ENCODE data around the gene CFAP61. TPM values are rescaled to one million over a fixed set of nuclear protein-coding genes. Genes with fewer than 3 reads are reported as not detected.

The CFAP61 gene
- polyA plus RNA-seq, 1 experiment = not detected

DNA sequence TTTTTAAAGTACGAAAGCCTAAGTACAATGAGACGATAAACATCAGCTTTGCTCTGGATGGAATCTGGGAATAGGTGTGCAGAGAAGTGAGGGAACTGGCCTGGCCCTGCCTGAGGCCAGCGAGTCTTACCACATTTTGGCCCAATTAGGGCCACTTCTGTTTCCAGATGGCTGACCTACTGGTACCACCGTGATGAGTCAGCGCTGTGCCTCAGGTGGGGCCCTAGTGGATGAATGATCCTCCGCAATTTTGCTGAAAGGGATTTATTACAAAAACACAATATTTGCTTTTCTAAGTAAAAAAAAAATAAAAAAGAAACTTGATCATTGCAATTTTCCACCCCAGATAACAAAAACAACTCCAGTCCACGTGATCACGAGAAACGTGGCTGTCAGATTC is 338.1 kb downstream of the CFAP61 start:
- CTCF ChIA-PET = interaction anchor here (1.2 kb wide), 1 partner anchor 204 kb away, joined by 4 read pairs; no protein-coding TSS in a partner anchor

DNA sequence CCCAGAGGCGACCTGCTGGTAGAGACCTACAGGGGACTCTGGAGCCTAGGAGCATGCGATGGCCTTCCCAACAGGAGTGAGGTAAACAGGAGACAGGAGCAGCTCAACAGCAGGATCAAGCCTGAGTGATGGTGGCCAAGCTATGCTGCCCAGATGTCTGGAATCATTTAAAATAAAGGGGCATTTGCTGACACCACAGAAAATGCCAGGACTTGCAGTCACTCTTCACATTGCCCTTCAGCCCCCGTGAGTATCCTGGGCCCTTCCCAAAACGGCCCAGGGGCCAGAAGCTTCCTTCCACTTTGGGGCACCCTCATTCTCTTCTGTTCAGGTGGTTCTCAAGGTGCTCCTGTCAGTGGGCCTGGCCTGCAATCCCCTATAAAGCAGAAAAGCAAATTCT is 338.8 kb downstream of the CFAP61 start:
- peaks cover 6% of the 10 kb centered on the region for H3K27me3 ChIP-seq (ENCODE audit: control insufficient read depth, insufficient read depth, low read length)
- ChIA-PET POLR2A (no interaction called here), CTCF (interaction anchor here (1.2 kb wide), 1 partner anchor 203 kb away, joined by 4 read pairs; no protein-coding TSS in a partner anchor)
- no peak for DNase-seq (ENCODE audit: low read depth, low spot score)
- no peak overlapping the region for H3K27ac ChIP-seq (ENCODE audit: low read depth, low read length)
- TF ChIP-seq, protein P1, sequence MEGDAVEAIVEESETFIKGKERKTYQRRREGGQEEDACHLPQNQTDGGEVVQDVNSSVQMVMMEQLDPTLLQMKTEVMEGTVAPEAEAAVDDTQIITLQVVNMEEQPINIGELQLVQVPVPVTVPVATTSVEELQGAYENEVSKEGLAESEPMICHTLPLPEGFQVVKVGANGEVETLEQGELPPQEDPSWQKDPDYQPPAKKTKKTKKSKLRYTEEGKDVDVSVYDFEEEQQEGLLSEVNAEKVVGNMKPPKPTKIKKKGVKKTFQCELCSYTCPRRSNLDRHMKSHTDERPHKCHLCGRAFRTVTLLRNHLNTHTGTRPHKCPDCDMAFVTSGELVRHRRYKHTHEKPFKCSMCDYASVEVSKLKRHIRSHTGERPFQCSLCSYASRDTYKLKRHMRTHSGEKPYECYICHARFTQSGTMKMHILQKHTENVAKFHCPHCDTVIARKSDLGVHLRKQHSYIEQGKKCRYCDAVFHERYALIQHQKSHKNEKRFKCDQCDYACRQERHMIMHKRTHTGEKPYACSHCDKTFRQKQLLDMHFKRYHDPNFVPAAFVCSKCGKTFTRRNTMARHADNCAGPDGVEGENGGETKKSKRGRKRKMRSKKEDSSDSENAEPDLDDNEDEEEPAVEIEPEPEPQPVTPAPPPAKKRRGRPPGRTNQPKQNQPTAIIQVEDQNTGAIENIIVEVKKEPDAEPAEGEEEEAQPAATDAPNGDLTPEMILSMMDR (IDR thresholded peaks at IDR 0.05; ENCODE audit: low read depth, low read length) = no peak
- no peak overlapping the region for H3K4me3 ChIP-seq (ENCODE audit: low read depth, low read length)
- no peaks in the 10 kb centered on the region; the same call in 1 of the 2 replicates for H3K9me3 ChIP-seq (ENCODE audit: control insufficient read depth, insufficient read depth, low read length)

More for the DNA sequence above, 338.1 kb downstream of the CFAP61 start:
- POLR2A ChIA-PET = no interaction called here
- no peak for DNase-seq (ENCODE audit: low read depth, low spot score)
- H3K27ac ChIP-seq (ENCODE audit: low read depth, low read length) = no peak overlapping the region
- H3K4me3 ChIP-seq (ENCODE audit: low read depth, low read length) = no peak overlapping the region
- H3K27me3 ChIP-seq (ENCODE audit: control insufficient read depth, insufficient read depth, low read length) = peaks cover 13% of the 10 kb centered on the region
- TF ChIP-seq, protein P1 (IDR thresholded peaks at IDR 0.05; ENCODE audit: low read depth, low read length) = no peak
- no peaks in the 10 kb centered on the region for H3K9me3 ChIP-seq (ENCODE audit: control insufficient read depth, insufficient read depth, low read length)

DNA sequence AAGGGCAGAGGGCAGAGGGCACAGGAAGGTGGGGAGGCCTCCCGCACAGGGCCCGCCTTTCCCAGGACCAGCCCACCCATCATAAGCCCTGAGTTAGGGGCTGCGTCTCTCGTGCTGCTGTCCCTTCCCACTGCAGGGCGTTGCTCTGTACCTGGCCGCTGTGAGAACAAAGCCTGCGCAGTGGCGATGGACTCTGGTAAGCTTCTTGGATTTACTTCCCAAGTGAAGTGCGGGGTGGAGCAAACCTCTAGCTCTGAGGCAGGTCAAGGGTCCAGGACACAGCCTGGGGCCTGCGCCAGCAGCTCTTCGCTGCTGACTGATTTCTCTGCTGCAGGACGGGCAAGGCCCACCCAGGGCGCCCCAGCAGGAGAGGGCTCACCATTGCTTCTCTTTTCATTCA is 339.4 kb downstream of the CFAP61 start:
- no peaks in the 10 kb centered on the region for H3K27me3 ChIP-seq (ENCODE audit: control insufficient read depth, insufficient read depth, low read length)
- H3K4me3 ChIP-seq (ENCODE audit: low read depth, low read length) = no peak overlapping the region
- TF ChIP-seq, protein P1 (IDR thresholded peaks at IDR 0.05; ENCODE audit: low read depth, low read length) = no peak
- no peaks in the 10 kb centered on the region; the same call in 1 of the 2 replicates for H3K9me3 ChIP-seq (ENCODE audit: control insufficient read depth, insufficient read depth, low read length)
- POLR2A ChIA-PET = no interaction called here
- no peak for DNase-seq (ENCODE audit: low read depth, low spot score)
- CTCF ChIA-PET = no interaction called here
- no peak overlapping the region for H3K27ac ChIP-seq (ENCODE audit: low read depth, low read length)

DNA sequence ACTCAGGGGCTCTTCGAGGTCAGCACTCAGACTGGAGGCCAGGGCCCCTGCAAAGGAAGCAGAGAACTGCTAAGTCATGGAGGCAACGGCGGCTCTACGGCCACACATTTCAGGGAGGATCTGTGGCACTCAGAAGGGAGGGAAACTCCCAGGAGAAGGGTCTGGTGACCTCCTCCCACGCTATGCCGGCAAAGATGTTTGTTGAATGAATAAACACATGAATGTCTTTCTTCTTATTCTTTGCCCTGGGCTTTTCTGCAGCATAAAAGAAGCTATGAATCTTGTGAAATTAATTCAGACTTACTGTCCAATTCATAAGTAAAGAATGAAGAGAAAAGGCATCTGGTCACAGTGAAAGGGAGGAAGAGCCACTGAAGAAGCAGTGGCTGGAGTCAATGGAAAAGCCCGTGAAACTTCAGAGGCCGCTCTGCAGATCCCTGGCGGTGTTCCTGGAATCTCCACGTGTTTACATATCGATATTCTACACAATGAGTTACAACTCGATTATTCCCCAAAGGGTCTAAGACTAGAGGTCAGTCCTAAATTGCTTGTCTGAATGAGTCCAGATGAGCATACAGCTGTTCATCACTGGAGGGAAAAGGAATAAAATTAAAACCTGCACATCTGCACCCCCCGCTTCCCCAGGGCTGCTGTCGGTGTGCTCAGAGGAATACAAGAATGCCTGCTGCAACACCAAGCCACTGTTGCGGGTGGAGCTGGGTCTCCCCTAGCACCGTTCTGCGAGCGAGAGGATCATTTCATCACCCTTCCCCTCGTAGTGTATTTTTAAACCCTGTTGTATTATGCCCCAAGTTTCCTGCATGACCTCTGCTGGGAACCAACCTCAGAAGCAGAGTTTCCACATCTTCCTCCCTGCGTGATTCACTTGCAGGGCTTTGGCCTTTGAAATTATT is 341.1 kb downstream of the CFAP61 start:
- ChIA-PET POLR2A (interaction anchor here (1.0 kb wide), 2 partner anchors 9 to 96 kb away, joined by 3 to 4 read pairs; no protein-coding TSS in a partner anchor), CTCF (interaction anchor here (0.7 to 1.0 kb wide), 2 partner anchors 14 to 200 kb away, joined by 4 to 5 read pairs; no protein-coding TSS in a partner anchor)
- Histone ChIP-seq H3K9me3 (ENCODE audit: control insufficient read depth, insufficient read depth, low read length) (no peaks in the 10 kb centered on the region; the same call in 1 of the 2 replicates), H3K27me3 (ENCODE audit: control insufficient read depth, insufficient read depth, low read length) (no peaks in the 10 kb centered on the region), H3K4me3 (ENCODE audit: low read depth, low read length) (no peak overlapping the region), H3K27ac (ENCODE audit: low read depth, low read length) (peak overlapping the region; percentile 93)
- TF ChIP-seq, protein P1 (IDR thresholded peaks at IDR 0.05; ENCODE audit: low read depth, low read length) = no peak
- DNase-seq (ENCODE audit: low read depth, low spot score) = peak; percentile 63

DNA sequence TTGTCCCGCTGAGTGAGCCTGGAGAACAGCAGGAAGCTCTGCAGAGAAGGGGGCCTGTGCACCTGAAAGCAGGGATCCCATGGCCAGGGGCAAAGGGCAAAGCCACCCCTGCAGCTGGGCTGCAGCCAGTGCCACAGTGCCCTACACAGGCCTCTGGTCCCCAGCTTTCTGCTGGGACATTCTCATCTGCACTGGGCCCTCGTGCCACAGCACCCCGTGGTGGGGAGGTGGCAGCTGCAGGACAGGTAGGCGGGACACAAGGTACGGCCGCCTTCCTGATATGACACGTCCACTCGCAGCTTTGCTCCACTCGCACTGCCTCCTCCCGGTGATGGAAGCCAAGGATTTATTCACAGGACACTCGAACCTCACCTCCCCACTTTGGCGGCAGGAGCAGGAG is 342.8 kb downstream of the CFAP61 start:
- no peak overlapping the region for H3K4me3 ChIP-seq (ENCODE audit: low read depth, low read length)
- H3K27ac ChIP-seq (ENCODE audit: low read depth, low read length) = no peak overlapping the region
- no peaks in the 10 kb centered on the region; the same call in 1 of the 2 replicates for H3K9me3 ChIP-seq (ENCODE audit: control insufficient read depth, insufficient read depth, low read length)
- peaks cover 3% of the 10 kb centered on the region for H3K27me3 ChIP-seq (ENCODE audit: control insufficient read depth, insufficient read depth, low read length)
- TF ChIP-seq, protein P1 (IDR thresholded peaks at IDR 0.05; ENCODE audit: low read depth, low read length) = no peak
- DNase-seq (ENCODE audit: low read depth, low spot score) = no peak
- POLR2A ChIA-PET = interaction anchor here (0.7 kb wide), 1 partner anchor 9 kb away, joined by 10 read pairs; no protein-coding TSS in a partner anchor
- CTCF ChIA-PET = no interaction called here

All from AG04450 (cell line).